ENCODE data around the gene PITPNM3.

DNA sequence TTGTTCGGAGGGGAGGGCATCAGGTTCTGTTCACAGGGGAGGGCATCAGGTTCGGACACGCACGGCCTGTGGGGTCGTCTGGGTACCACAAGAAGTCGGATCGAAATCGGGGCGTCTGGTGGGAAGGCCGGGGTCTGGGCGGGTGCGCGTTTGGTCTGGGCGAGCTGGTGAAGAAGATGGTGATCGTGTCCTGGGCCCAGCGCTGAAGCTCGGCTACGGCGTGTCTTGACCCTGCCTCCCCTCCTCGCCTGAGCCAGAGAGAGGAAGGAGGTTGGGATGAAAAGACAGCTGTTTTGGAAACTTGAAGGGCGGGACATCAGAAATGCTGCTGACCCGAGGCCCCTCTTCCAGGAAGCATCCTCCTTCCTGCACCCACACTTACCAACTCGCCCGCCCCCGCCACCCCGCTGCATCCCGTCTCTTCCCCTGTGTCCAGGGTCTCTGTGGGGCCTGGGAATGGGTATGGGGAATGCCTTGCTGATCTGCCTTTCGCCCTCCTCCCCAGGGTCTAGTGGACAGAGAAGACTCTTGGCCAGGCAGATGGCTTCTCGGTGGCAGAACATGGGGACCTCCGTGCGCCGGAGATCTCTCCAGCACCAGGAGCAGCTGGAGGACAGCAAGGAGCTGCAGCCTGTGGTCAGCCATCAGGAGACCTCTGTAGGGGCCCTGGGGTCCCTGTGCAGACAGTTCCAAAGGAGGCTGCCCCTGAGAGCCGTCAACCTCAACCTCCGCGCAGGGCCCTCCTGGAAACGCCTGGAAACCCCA, 111.6 kb downstream of the PITPNM3 start:
- TF ChIP-seq, protein P1, sequence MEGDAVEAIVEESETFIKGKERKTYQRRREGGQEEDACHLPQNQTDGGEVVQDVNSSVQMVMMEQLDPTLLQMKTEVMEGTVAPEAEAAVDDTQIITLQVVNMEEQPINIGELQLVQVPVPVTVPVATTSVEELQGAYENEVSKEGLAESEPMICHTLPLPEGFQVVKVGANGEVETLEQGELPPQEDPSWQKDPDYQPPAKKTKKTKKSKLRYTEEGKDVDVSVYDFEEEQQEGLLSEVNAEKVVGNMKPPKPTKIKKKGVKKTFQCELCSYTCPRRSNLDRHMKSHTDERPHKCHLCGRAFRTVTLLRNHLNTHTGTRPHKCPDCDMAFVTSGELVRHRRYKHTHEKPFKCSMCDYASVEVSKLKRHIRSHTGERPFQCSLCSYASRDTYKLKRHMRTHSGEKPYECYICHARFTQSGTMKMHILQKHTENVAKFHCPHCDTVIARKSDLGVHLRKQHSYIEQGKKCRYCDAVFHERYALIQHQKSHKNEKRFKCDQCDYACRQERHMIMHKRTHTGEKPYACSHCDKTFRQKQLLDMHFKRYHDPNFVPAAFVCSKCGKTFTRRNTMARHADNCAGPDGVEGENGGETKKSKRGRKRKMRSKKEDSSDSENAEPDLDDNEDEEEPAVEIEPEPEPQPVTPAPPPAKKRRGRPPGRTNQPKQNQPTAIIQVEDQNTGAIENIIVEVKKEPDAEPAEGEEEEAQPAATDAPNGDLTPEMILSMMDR (IDR thresholded peaks at IDR 0.05), result no peak
- TF ChIP-seq POLR2A (IDR thresholded peaks at IDR 0.05), result no peak
- no peak for TF ChIP-seq POLR2AphosphoS5 (IDR thresholded peaks at IDR 0.05)
